Thoracic aorta (tissue), 2 donors: Measurements from ENCODE around the gene TMC6. TPM values are rescaled to one million over a fixed set of nuclear protein-coding genes. Genes with fewer than 3 reads are reported as not detected.

Source experiments
- ATAC-seq: fragments of 150-250 bp; one replicate; pipeline ENCODE4 v1.8.0; 2017; ENCODE audit warnings: low read depth; ENCODE audit not compliant: insufficient number of reproducible peaks, low FRiP score
- DNase-seq: peaks from one replicate; pipeline ENCODE4 v3.0.0-alpha.2; 2020; ENCODE audit warnings: low spot score
- H3K27ac ChIP-seq, 2 donors: fragments of 200-600 bp; sonication (generic); 1 replicate in 1 of 2; 2 replicates in 1 of 2; pipeline ENCODE4 v1.5.1; 2016; ENCODE audit warnings: mild to moderate bottlenecking in 2 of 2, moderate library complexity in 2 of 2
- H3K27me3 ChIP-seq: fragments of 200-600 bp; sonication (generic); replicated peaks from 2 replicates; pipeline ENCODE4 v1.6.0; 2016; ENCODE audit warnings: mild to moderate bottlenecking; ENCODE audit not compliant: insufficient read depth
- H3K36me3 ChIP-seq: fragments of 200-600 bp; sonication (generic); one replicate; pipeline ENCODE4 v1.5.1; 2016
- H3K4me1 ChIP-seq, 2 donors: fragments of 200-600 bp; sonication (generic); 1 replicate in 1 of 2; 2 replicates in 1 of 2; pipeline versions ENCODE4 v1.5.1 to v1.6.0; 2016; ENCODE audit warnings: low read depth in 2 of 2, mild to moderate bottlenecking in 1 of 2; ENCODE audit not compliant: control insufficient read depth in 1 of 2
- H3K4me3 ChIP-seq: fragments of 200-600 bp; sonication (generic); 2 replicates; pipeline ENCODE4 v1.5.1; 2016; ENCODE audit warnings: mild to moderate bottlenecking
- H3K9me3 ChIP-seq: fragments of 200-600 bp; sonication (generic); 2 replicates; pipeline ENCODE4 v1.5.1; 2016
- total RNA-seq, 2 donors: library from RNA; depleted of rRNA; stranded (reverse); fragments of >200 nt; gene quantifications; one replicate each; pipeline versions ENCODE4 v1.1.0 to v1.2.3, GENCODE V29; 2016
- TF ChIP-seq, protein P1 (sequence below): fragments of 200-600 bp; sonication (generic); IDR thresholded peaks from one replicate; pipeline ENCODE4 v1.5.1; 2019; ENCODE audit warnings: antibody characterized with exemption

The TMC6 gene
- total RNA-seq, 2 donors from 2014 or later, result 22.6 to 44.3 TPM

- Histone ChIP-seq H3K36me3 (no peaks in the 10 kb centered on the region), H3K9me3 (no peaks in the 10 kb centered on the region), H3K27ac (no peak overlapping the region), H3K27me3 (no peaks in the 10 kb centered on the region), H3K4me3 (no peak overlapping the region), H3K4me1 (peaks cover 15 to 19% of the 10 kb centered on the region in 2 donors)
- TF ChIP-seq, protein P1, sequence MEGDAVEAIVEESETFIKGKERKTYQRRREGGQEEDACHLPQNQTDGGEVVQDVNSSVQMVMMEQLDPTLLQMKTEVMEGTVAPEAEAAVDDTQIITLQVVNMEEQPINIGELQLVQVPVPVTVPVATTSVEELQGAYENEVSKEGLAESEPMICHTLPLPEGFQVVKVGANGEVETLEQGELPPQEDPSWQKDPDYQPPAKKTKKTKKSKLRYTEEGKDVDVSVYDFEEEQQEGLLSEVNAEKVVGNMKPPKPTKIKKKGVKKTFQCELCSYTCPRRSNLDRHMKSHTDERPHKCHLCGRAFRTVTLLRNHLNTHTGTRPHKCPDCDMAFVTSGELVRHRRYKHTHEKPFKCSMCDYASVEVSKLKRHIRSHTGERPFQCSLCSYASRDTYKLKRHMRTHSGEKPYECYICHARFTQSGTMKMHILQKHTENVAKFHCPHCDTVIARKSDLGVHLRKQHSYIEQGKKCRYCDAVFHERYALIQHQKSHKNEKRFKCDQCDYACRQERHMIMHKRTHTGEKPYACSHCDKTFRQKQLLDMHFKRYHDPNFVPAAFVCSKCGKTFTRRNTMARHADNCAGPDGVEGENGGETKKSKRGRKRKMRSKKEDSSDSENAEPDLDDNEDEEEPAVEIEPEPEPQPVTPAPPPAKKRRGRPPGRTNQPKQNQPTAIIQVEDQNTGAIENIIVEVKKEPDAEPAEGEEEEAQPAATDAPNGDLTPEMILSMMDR, result no peak
- DNase-seq (no peak), ATAC-seq (no peak)
Measured at GRCh38 chr17:78144147-78144719, 15.7 kb upstream of the TMC6 start.

- Histone ChIP-seq H3K9me3 (no peaks in the 10 kb centered on the region), H3K36me3 (no peaks in the 10 kb centered on the region), H3K27ac (no peak overlapping the region), H3K27me3 (no peaks in the 10 kb centered on the region), H3K4me3 (no peak overlapping the region), H3K4me1 (peaks cover 15 to 19% of the 10 kb centered on the region in 2 donors)
- DNase-seq (no peak), ATAC-seq (no peak)
- TF ChIP-seq, protein P1, result no peak
Measured at GRCh38 chr17:78143214-78144146, 14.9 kb upstream of the TMC6 start.

GRCh38 chr17:78142119-78142861 lies 13.7 kb upstream of the TMC6 start:
- H3K36me3 ChIP-seq, result no peaks in the 10 kb centered on the region
- DNase-seq (no peak), ATAC-seq (no peak)
- no peak overlapping the region for H3K4me3 ChIP-seq
- H3K27me3 ChIP-seq, result no peaks in the 10 kb centered on the region
- peaks cover 15 to 19% of the 10 kb centered on the region in 2 donors for H3K4me1 ChIP-seq
- TF ChIP-seq, protein P1, result no peak
- H3K9me3 ChIP-seq, result no peaks in the 10 kb centered on the region
- H3K27ac ChIP-seq, result no peak overlapping the region

DNA sequence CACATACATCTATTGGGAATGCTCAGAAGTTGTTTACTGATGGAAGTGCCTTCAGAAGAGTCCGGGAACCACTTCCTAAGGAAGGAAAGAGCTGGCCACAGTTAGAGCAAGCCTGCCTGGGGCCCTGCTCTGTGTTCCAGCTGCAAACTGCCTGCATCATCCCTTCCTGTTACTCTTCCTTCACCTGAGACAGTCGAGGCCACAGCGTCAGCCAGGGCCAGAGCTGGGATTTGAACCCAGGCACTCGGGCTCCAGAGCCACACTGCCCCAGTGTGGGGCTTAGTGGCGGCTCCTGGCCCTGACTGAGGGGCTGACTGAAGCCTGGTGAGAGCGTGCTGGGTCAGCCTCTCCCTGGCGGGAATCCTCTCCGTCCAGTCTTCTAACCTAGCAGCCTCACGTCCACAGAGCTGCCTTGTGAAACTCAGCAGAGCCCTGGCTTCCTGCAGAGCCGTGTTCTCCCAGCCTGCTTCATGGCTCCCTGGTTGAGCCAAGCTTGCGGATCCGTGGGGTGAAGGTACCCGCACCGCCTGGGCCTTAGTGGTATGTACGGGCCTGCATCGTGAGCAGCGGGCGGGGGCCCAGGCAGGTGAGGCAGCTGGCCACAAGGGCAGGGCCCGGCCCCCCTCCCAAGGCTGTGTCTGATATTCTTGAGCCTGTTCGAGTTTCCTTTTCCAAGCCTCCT lies 13.0 kb upstream of the TMC6 start:
- ATAC-seq, result no peak

More for the DNA sequence above, 13.0 kb upstream of the TMC6 start:
- Histone ChIP-seq H3K4me3 (no peak overlapping the region), H3K9me3 (no peaks in the 10 kb centered on the region), H3K27ac (no peak overlapping the region), H3K4me1 (peaks cover 15 to 19% of the 10 kb centered on the region in 2 donors), H3K36me3 (no peaks in the 10 kb centered on the region), H3K27me3 (no peaks in the 10 kb centered on the region)
- TF ChIP-seq, protein P1, result no peak
- no peak for DNase-seq
